ENCODE data around the gene NEK4. TPM values are rescaled to one million over a fixed set of nuclear protein-coding genes. Genes with fewer than 3 reads are reported as not detected.

NEK4 gene
- total and polyA plus RNA-seq, 10 of the 15 experiments (the other 5 are each of a cell fraction or from before 2014, with no cell fraction given), result 7.0 to 29.1 (median 16.4) TPM

- TF ChIP-seq RELB (IDR thresholded peaks at IDR 0.05; ENCODE audit: low read depth) (peak; percentile 45), ZNF274 (IDR thresholded peaks at IDR 0.05; ENCODE audit: insufficient read depth, insufficient read length) (no peak), MAX (IDR thresholded peaks at IDR 0.05; ENCODE audit: low read depth, low read length) (peak; percentile 100), ZSCAN29 (IDR thresholded peaks at IDR 0.05) (peak; percentile 60; the same call in 1 of the 2 replicates), CREB1 (IDR thresholded peaks at IDR 0.05; ENCODE audit: low read depth) (peak; percentile 91), MLLT1 (IDR thresholded peaks at IDR 0.05) (peak; percentile 91), TAF1 (IDR thresholded peaks at IDR 0.05; ENCODE audit: borderline replicate concordance, low read depth, low read length) (peak; percentile 97), HDAC2 (IDR thresholded peaks at IDR 0.05) (no peak), TCF3 (IDR thresholded peaks at IDR 0.05; ENCODE audit: borderline replicate concordance, insufficient read depth, low read depth, low read length) (peak; percentile 28; the same call in 1 of the 2 replicates), BCL3 (IDR thresholded peaks at IDR 0.05; ENCODE audit: borderline replicate concordance, insufficient read depth, low read depth, low read length, poor library complexity, severe bottlenecking) (no peak), TCF12 (IDR thresholded peaks at IDR 0.05; ENCODE audit: low read depth, low read length) (0 out of 2 replicates have a peak, but pooled peaks have one; percentile 16), CHD1 (IDR thresholded peaks at IDR 0.05; ENCODE audit: low read depth, low read length) (no peak), CTCF (IDR thresholded peaks at IDR 0.05 in 2 of 3, conservative IDR thresholded peaks at IDR 0.05 in 1 of 3; ENCODE audit: control insufficient read depth in 2 of 3, extremely low read depth in 1 of 3, insufficient read depth in 1 of 3, low read depth in 3 of 3, low read length in 3 of 3) (no peak), STAT1 (conservative IDR thresholded peaks at IDR 0.05) (no peak; the same call in 1 of the 2 replicates), NFIC (IDR thresholded peaks at IDR 0.05; ENCODE audit: low read depth, low read length) (0 out of 2 replicates have a peak, but pooled peaks have one; percentile 26), ZBTB4 (CRISPR knock-in tag; IDR thresholded peaks at IDR 0.05) (no peak), SIN3A (IDR thresholded peaks at IDR 0.05; ENCODE audit: low read depth, low read length) (peak; percentile 97), JUNB (IDR thresholded peaks at IDR 0.05) (no peak), ZNF217 (IDR thresholded peaks at IDR 0.05) (no peak)
These were observed 84.7 kb downstream of the NEK4 start, which contains the start of the genes GNL3 and PBRM1 (continued) for GRCh38 chr3:52685709-52686691.

Measured in GM12878 (cell line).